ENCODE results near the gene CCT8.

DNA sequence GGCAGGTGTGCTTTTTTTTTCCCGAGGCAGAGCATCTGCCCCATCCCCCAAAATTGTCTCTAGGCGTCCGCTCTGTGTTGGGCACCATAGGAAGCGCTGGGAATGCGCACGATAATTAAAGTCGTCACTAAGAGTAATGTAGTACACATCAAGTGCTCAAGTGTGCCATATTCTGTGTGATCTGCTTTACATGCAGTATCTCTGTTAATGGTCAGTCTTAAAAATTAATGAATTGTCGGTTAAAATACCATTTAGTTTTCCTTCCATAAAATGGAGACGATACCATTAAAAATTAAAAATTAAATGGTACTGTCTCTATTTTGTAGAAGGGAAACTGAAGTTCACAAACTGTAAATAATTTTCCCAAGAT is 544 bp upstream of the CCT8 start:
- TF ChIP-seq GATA2 (IDR thresholded peaks at IDR 0.05; ENCODE audit: low read depth, low read length) (no peak), GATA3 (IDR thresholded peaks at IDR 0.05; ENCODE audit: low read depth, low read length) (no peak)

All from SH-SY5Y (cell line).